DND-41 (cell line): ENCODE results near the gene PTPRG.
"Not testable (repeated sequence)": the region's sequence is repeated elsewhere in the genome, so short reads cannot be mapped to it uniquely, and the experiment has no call there.

Experiments
- ATAC-seq: fragments of 200-7000 bp; cut with Tn5 transposase; 3 replicates; pipeline ENCODE4 v1.9.1; 2021; ENCODE audit warnings: low read depth; ENCODE audit not compliant: insufficient read depth
- DNase-seq: peaks from one replicate; pipeline ENCODE4 v3.0.0-alpha.2; 2020
- H2AFZ ChIP-seq: 2 replicates; pipeline ENCODE4 v1.6.0; 2012; ENCODE audit warnings: low read depth, low read length
- H3K27ac ChIP-seq: 2 replicates; pipeline ENCODE4 v1.5.1; 2012; ENCODE audit warnings: low read length, inconsistent platforms
- H3K27me3 ChIP-seq: fragments of 200-600 bp; sonication (generic); 2 replicates; pipeline ENCODE4 v1.6.0; 2012; ENCODE audit warnings: low read length, mild to moderate bottlenecking, inconsistent platforms; ENCODE audit not compliant: insufficient read depth, poor library complexity
- H3K36me3 ChIP-seq: 2 replicates; pipeline ENCODE4 v1.5.1; 2012; ENCODE audit warnings: low read length, inconsistent platforms; ENCODE audit not compliant: insufficient read depth
- H3K4me1 ChIP-seq: 2 replicates; pipeline ENCODE4 v1.5.1; 2012; ENCODE audit warnings: mild to moderate bottlenecking, low read length; ENCODE audit not compliant: insufficient read depth
- H3K4me2 ChIP-seq: 2 replicates; pipeline ENCODE4 v1.6.0; 2012; ENCODE audit warnings: mild to moderate bottlenecking, moderate library complexity, low read length, inconsistent platforms; ENCODE audit not compliant: insufficient read depth
- H3K4me3 ChIP-seq, 2 experiments: fragments of 200-600 bp in 1 of 2; shearing (Covaris generic) in 1 of 2; 2 replicates each; pipeline ENCODE4 v1.5.1; 2012 to 2016; ENCODE audit warnings: inconsistent platforms in 2 of 2, low read length in 2 of 2, mild to moderate bottlenecking in 2 of 2, low read depth in 1 of 2, moderate library complexity in 1 of 2
- H3K79me2 ChIP-seq: 2 replicates; pipeline ENCODE4 v1.6.0; 2012; ENCODE audit warnings: low read length, inconsistent platforms; ENCODE audit not compliant: insufficient read depth
- H3K9ac ChIP-seq: 2 replicates; pipeline ENCODE4 v1.6.0; 2012; ENCODE audit warnings: low read depth, mild to moderate bottlenecking, inconsistent platforms, low read length, moderate library complexity
- H3K9me3 ChIP-seq: 2 replicates; pipeline ENCODE4 v1.5.1; 2012; ENCODE audit warnings: low read length, moderate library complexity, mild to moderate bottlenecking, inconsistent platforms; ENCODE audit not compliant: insufficient read depth, severe bottlenecking
- H4K20me1 ChIP-seq: 2 replicates; pipeline ENCODE4 v1.6.0; 2012; ENCODE audit warnings: low read length; ENCODE audit not compliant: insufficient read depth
- CTCF ChIP-seq: IDR thresholded peaks from 2 replicates; pipeline ENCODE4 v1.5.1; 2012; ENCODE audit warnings: borderline replicate concordance, low read length, moderate library complexity, mild to moderate bottlenecking; ENCODE audit not compliant: poor library complexity, severe bottlenecking; ENCODE audit errors: extremely low read depth
- EZH2 ChIP-seq: IDR thresholded peaks from 3 replicates; pipeline ENCODE4 v1.6.1; 2012; ENCODE audit warnings: borderline replicate concordance, low read depth, mild to moderate bottlenecking, moderate library complexity, low read length, inconsistent platforms; ENCODE audit not compliant: severe bottlenecking

PTPRG gene

GRCh38 chr3:61750766-61751165 lies 189.4 kb downstream of the PTPRG start:
- no peaks in the 10 kb centered on the region for H3K4me1 ChIP-seq
- no peak overlapping the region for H3K9ac ChIP-seq
- H3K27ac ChIP-seq = no peak overlapping the region
- TF ChIP-seq CTCF = no peak
- TF ChIP-seq EZH2 = no peak
- H4K20me1 ChIP-seq = no peaks in the 10 kb centered on the region
- H3K4me3 ChIP-seq = no peak overlapping the region
- no peak for DNase-seq
- no peaks in the 10 kb centered on the region for H3K36me3 ChIP-seq
- H3K4me2 ChIP-seq = no peak overlapping the region
- no peaks in the 10 kb centered on the region for H3K9me3 ChIP-seq
- no peaks in the 10 kb centered on the region for H3K27me3 ChIP-seq
- no peak overlapping the region for H2AFZ ChIP-seq
- no peak for ATAC-seq
- H3K79me2 ChIP-seq = no peaks in the 10 kb centered on the region

GRCh38 chr3:61758839-61759238 lies 197.5 kb downstream of the PTPRG start:
- Histone ChIP-seq H2AFZ (no peak overlapping the region), H3K79me2 (no peaks in the 10 kb centered on the region), H3K9ac (no peak overlapping the region), H3K9me3 (no peaks in the 10 kb centered on the region), H3K4me2 (no peak overlapping the region), H3K36me3 (no peaks in the 10 kb centered on the region), H3K27ac (no peak overlapping the region), H3K4me1 (no peaks in the 10 kb centered on the region), H4K20me1 (no peaks in the 10 kb centered on the region), H3K27me3 (no peaks in the 10 kb centered on the region), H3K4me3 (no peak overlapping the region)
- TF ChIP-seq CTCF (no peak), EZH2 (no peak)
- ATAC-seq = no peak
- DNase-seq = no peak

GRCh38 chr3:61760783-61761182 lies 199.4 kb downstream of the PTPRG start:
- not testable (repeated sequence) for H3K9ac ChIP-seq

GRCh38 chr3:61761694-61762430 lies 200.5 kb downstream of the PTPRG start:
- H3K79me2 ChIP-seq = no peaks in the 10 kb centered on the region
- H3K9me3 ChIP-seq = no peaks in the 10 kb centered on the region
- H4K20me1 ChIP-seq = no peaks in the 10 kb centered on the region
- H3K36me3 ChIP-seq = no peaks in the 10 kb centered on the region
- no peak overlapping the region for H3K27ac ChIP-seq
- no peak for TF ChIP-seq CTCF
- no peak for TF ChIP-seq EZH2
- no peak for DNase-seq
- no peak overlapping the region for H3K4me3 ChIP-seq
- H3K4me2 ChIP-seq = no peak overlapping the region
- no peak overlapping the region for H3K9ac ChIP-seq
- no peak for ATAC-seq
- no peaks in the 10 kb centered on the region for H3K4me1 ChIP-seq
- no peak overlapping the region for H2AFZ ChIP-seq
- no peaks in the 10 kb centered on the region for H3K27me3 ChIP-seq

More at GRCh38 chr3:61760783-61761182, 199.4 kb downstream of the PTPRG start:
- not testable (repeated sequence) for H3K4me2 ChIP-seq, H3K9me3 ChIP-seq, DNase-seq, ATAC-seq, H3K27me3 ChIP-seq, H3K27ac ChIP-seq, H3K79me2 ChIP-seq, H3K4me1 ChIP-seq, H3K4me3 ChIP-seq, H3K36me3 ChIP-seq, H4K20me1 ChIP-seq, H2AFZ ChIP-seq
